K562 (cell line): ENCODE results near the gene SLC35A1. TPM values are rescaled to one million over a fixed set of nuclear protein-coding genes. Genes with fewer than 3 reads are reported as not detected.

ENCODE experiments used
- ATAC-seq: fragments of 200-7000 bp; cut with Tn5 transposase; 3 replicates; pipeline ENCODE4 v1.9.1; 2020; ENCODE audit warnings: moderate library complexity
- BruUV-seq: library from RNA; stranded (reverse); fragments of 400-500 nt; replicated peaks from 2 replicates; lab custom pipeline; 2021; lab: Mats Ljungman, UMichigan
- CTCF ChIA-PET: fragments of 300-600 bp; formaldehyde crosslinking; extraction: SDS; loops from one replicate; lab custom pipeline; 2021; ENCODE audit warnings: low intra/inter-chr PET ratio; lab: Yijun Ruan, JAX
- POLR2A ChIA-PET: fragments of 300-600, 350-650 bp; sonication (Branson Sonifier 250); formaldehyde crosslinking; extraction: SDS; loops from one replicate; lab custom pipeline; 2021; ENCODE audit warnings: antibody characterized with exemption, inconsistent platforms; lab: Yijun Ruan, JAX
- DNase-seq, 4 experiments: peaks; one replicate each; pipeline versions ENCODE4 v3.0.0 to v3.0.0-alpha.2; 2011 to 2018; ENCODE audit warnings: low spot score in 3 of 4, mixed read lengths in 3 of 4; ENCODE audit errors: extremely low read depth in 1 of 4
- FAIRE-seq: peaks from 2 replicates; lab custom pipeline; 2011; peaks lifted over from hg19 to GRCh38; lab: Jason Lieb, UNC
- H2AFZ ChIP-seq: 2 replicates; pipeline ENCODE4 v1.6.0; 2011; ENCODE audit warnings: low read depth, low read length, control low read depth, inconsistent platforms
- H3K27ac ChIP-seq: fragments of 200-600 bp; 3 replicates; pipeline ENCODE4 v1.8.0; 2011; ENCODE audit warnings: low read depth, mild to moderate bottlenecking, control low read depth, inconsistent platforms, low read length, moderate library complexity, mixed read lengths; ENCODE audit errors: extremely low read depth
- H3K27me3 ChIP-seq, 2 experiments: fragments of 300-600 bp in 1 of 2; 2 replicates in 1 of 2; 3 replicates in 1 of 2; pipeline versions ENCODE4 v1.6.0 to v1.8.0; 2011; ENCODE audit warnings: inconsistent platforms in 2 of 2, low read length in 2 of 2, mild to moderate bottlenecking in 1 of 2, mixed read lengths in 1 of 2, moderate library complexity in 1 of 2; ENCODE audit not compliant: control insufficient read depth in 2 of 2, insufficient read depth in 2 of 2
- H3K36me3 ChIP-seq: fragments of 300-600 bp; 3 replicates; pipeline ENCODE4 v1.8.0; 2011; ENCODE audit warnings: mild to moderate bottlenecking, low read length, inconsistent platforms; ENCODE audit not compliant: control insufficient read depth, insufficient read depth
- H3K4me1 ChIP-seq, 2 experiments: fragments of 200-600 bp in 1 of 2; replicated peaks in 1 of 2; 2 replicates in 1 of 2; 3 replicates in 1 of 2; pipeline versions ENCODE4 v1.5.1 to v1.8.0; 2011; ENCODE audit warnings: inconsistent platforms in 2 of 2, low read length in 2 of 2, mild to moderate bottlenecking in 1 of 2, mixed read lengths in 1 of 2, moderate library complexity in 1 of 2; ENCODE audit not compliant: control insufficient read depth in 2 of 2, insufficient read depth in 2 of 2
- H3K4me2 ChIP-seq: 2 replicates; pipeline ENCODE4 v1.6.1; 2011; ENCODE audit warnings: low read length, control low read depth, inconsistent platforms, mixed read lengths; ENCODE audit not compliant: insufficient read depth
- H3K4me3 ChIP-seq: fragments of 200-600 bp; sonication (generic), shearing (Covaris generic); 2 replicates; pipeline ENCODE4 v1.5.1; 2016; ENCODE audit warnings: control low read depth, inconsistent platforms
- H3K79me2 ChIP-seq: fragments of 200-600 bp; 3 replicates; pipeline ENCODE4 v1.8.0; 2011; ENCODE audit warnings: low read length, inconsistent platforms; ENCODE audit not compliant: control insufficient read depth, insufficient read depth
- H3K9ac ChIP-seq, 2 experiments: 2 replicates each; pipeline versions ENCODE4 v1.6.0 to v1.6.1; 2011; ENCODE audit warnings: low read depth in 2 of 2, low read length in 2 of 2, control low read depth in 1 of 2, inconsistent platforms in 1 of 2, mild to moderate bottlenecking in 1 of 2, mixed read lengths in 1 of 2; ENCODE audit not compliant: insufficient read depth in 1 of 2
- H3K9me1 ChIP-seq: one replicate; pipeline ENCODE4 v1.6.0; 2011; ENCODE audit warnings: inconsistent platforms, mild to moderate bottlenecking, low read length, moderate library complexity; ENCODE audit not compliant: control insufficient read depth, insufficient read depth
- H3K9me3 ChIP-seq: replicated peaks from 2 replicates; pipeline ENCODE4 v1.5.1; 2011; ENCODE audit warnings: low read depth, low read length, inconsistent platforms; ENCODE audit not compliant: control insufficient read depth, insufficient read depth
- H4K20me1 ChIP-seq: replicated peaks from 2 replicates; pipeline ENCODE4 v1.6.1; 2011; ENCODE audit warnings: low read length, inconsistent platforms, mixed read lengths; ENCODE audit not compliant: control insufficient read depth, insufficient read depth
- CBFA2T3 ChIP-seq: fragments of 450-650 bp; IDR thresholded peaks from 2 replicates; pipeline ENCODE4 v1.6.1; 2017
- CREM ChIP-seq: IDR thresholded peaks from 2 replicates; pipeline ENCODE4 v1.6.1; 2014; ENCODE audit warnings: antibody characterized with exemption, low read depth
- OTX1 ChIP-seq: fragments of 450-650 bp; formaldehyde crosslinking; IDR thresholded peaks from 2 replicates; pipeline ENCODE4 v1.4.0; 2022; ENCODE audit warnings: mild to moderate bottlenecking
- TEAD4 ChIP-seq, 2 experiments: sonication (generic) in 1 of 2; formaldehyde crosslinking in 1 of 2; IDR thresholded peaks; 2 replicates each; pipeline versions ENCODE4 v1.6.1 to v1.8.0; 2012 to 2022; ENCODE audit warnings: borderline replicate concordance in 1 of 2, inconsistent platforms in 1 of 2, low read length in 1 of 2, mild to moderate bottlenecking in 1 of 2, missing genetic modification reagents in 1 of 2
- U2AF1 ChIP-seq: fragments of 200-400 bp; formaldehyde crosslinking; optimal IDR thresholded peaks from 2 replicates; pipeline ENCODE3; 2017; ENCODE audit warnings: mild to moderate bottlenecking, low read depth, low read length, moderate library complexity
- ZNF280B ChIP-seq: fragments of 250-450 bp; sonication (Bioruptor Pico); IDR thresholded peaks from 2 replicates; pipeline ENCODE4 v1.5.1; 2021; ENCODE audit warnings: mild to moderate bottlenecking
- ZNF3 ChIP-seq: fragments of 250-450 bp; sonication (Bioruptor Pico); IDR thresholded peaks from 2 replicates; pipeline ENCODE4 v1.5.0; 2021; ENCODE audit warnings: mild to moderate bottlenecking, moderate library complexity
- ZNF644 ChIP-seq: fragments of 200-800 bp; sonication (Bioruptor generic); IDR thresholded peaks from 2 replicates; pipeline ENCODE4 v1.6.1; 2016; ENCODE audit warnings: low read depth, missing genetic modification characterization, missing compliant biosample characterization
- in situ Hi-C: fragments of 300-500 bp; cut with MboI; formaldehyde crosslinking; loops from 4 replicates; pipeline ENCODE4 v1.15.0; 2018; ENCODE audit warnings: inconsistent platforms, mixed read lengths
- intact Hi-C: fragments of 100-400 bp; cut with micrococcal nuclease; formaldehyde crosslinking; loops from 2 replicates; pipeline ENCODE4 v1.14.2; 2022
- polyA plus RNA-seq, 8 experiments: library from polyadenylated mRNA; depleted of rRNA in 4 of 8; stranded (reverse) in 5 of 8; unstranded in 3 of 8; fragments of >200 nt; fragmentation: Nextera tagmentation in 2 of 8; fragmentation: Illumina TruSeq in 1 of 8; extraction: Ambion mirVana in 2 of 8; extraction: Trizol in 1 of 8; gene quantifications; 2 replicates each; pipeline versions ENCODE4 v1.2.1 to v1.2.3, GENCODE V29; 2011 to 2014; ENCODE audit warnings: inconsistent platforms in 1 of 8, missing spikeins in 1 of 8
- total RNA-seq, 7 experiments: library from RNA; depleted of rRNA in 6 of 7; stranded (reverse); fragments of >200 nt in 6 of 7; fragmentation: Illumina TruSeq in 2 of 7; extraction: Trizol in 2 of 7; gene quantifications; 2 replicates each; pipeline versions ENCODE4 v1.2.1 to v1.2.3, GENCODE V29; 2011 to 2021; ENCODE audit warnings: low replicate concordance in 1 of 7

SLC35A1 gene
- total and polyA plus RNA-seq, 9 of the 15 experiments (the other 6 are each of a cell fraction or from before 2014, with no cell fraction given) = 7.5 to 37.1 (median 14.9) TPM

GRCh38 chr6:87555506-87555905 is 82.7 kb downstream of the SLC35A1 start (continued):
- TF ChIP-seq TEAD4 (IDR thresholded peaks at IDR 0.05; ENCODE audit: low read length) (no peak), TEAD4 (CRISPR knock-in tag; IDR thresholded peaks at IDR 0.05; ENCODE audit: borderline replicate concordance) (no peak), ZNF644 (tag) (no peak), ZNF3 (CRISPR knock-in tag) (no peak), ZNF280B (CRISPR knock-in tag) (no peak), U2AF1 (no peak), CBFA2T3 (no peak)

GRCh38 chr6:87558446-87558845 is 85.7 kb downstream of the SLC35A1 start:
- Histone ChIP-seq H4K20me1 (no peaks in the 10 kb centered on the region), H3K9me3 (no peaks in the 10 kb centered on the region), H3K36me3 (peaks cover 72% of the 10 kb centered on the region), H3K27me3 (no peaks in the 10 kb centered on the region), H3K27ac (no peak overlapping the region), H2AFZ (no peak overlapping the region), H3K9ac (no peak overlapping the region), H3K4me3 (no peak overlapping the region), H3K4me1 (no peaks in the 10 kb centered on the region), H3K4me2 (no peak overlapping the region), H3K79me2 (no peaks in the 10 kb centered on the region), H3K9me1 (no peaks in the 10 kb centered on the region)
- BruUV-seq = no TSS peak
- CTCF ChIA-PET = no interaction called here
- ATAC-seq (no peak), FAIRE-seq (no peak), DNase-seq (no peak)
- in situ Hi-C loops (no loop called here), intact Hi-C loops (no loop called here)
- TF ChIP-seq CREM (no peak), OTX1 (no peak)
- POLR2A ChIA-PET = interaction anchor here (0.8 to 1.5 kb wide), 2 partner anchors 23 to 30 kb away, joined by 3 to 5 read pairs; no protein-coding TSS in a partner anchor
